Body of pancreas (tissue), 4 donors: ENCODE data around the gene MYB. TPM values are rescaled to one million over a fixed set of nuclear protein-coding genes. Genes with fewer than 3 reads are reported as not detected.

Source experiments
- ATAC-seq: fragments of 150-250 bp; one replicate; pipeline ENCODE4 v1.9.1; 2016
- DNase-seq, 4 donors: peaks; one replicate each; pipeline ENCODE4 v3.0.0-alpha.2; 2019
- H3K27ac ChIP-seq, 4 donors: fragments of 200-600 bp; sonication (generic); 1 replicate in 3 of 4; 2 replicates in 1 of 4; pipeline versions ENCODE4 v1.5.1 to v1.6.1; 2016 to 2019; ENCODE audit warnings: mild to moderate bottlenecking in 1 of 4, mixed read lengths in 1 of 4, moderate library complexity in 1 of 4
- H3K27me3 ChIP-seq, 2 donors: fragments of 200-600 bp; sonication (generic); one replicate each; pipeline ENCODE4 v1.6.0; 2016; ENCODE audit warnings: mild to moderate bottlenecking in 1 of 2
- H3K36me3 ChIP-seq, 2 donors: fragments of 200-600 bp; sonication (generic); replicated peaks in 1 of 2; 2 replicates each; pipeline ENCODE4 v1.5.1; 2016; ENCODE audit warnings: low read depth in 2 of 2; ENCODE audit not compliant: insufficient read depth in 1 of 2
- H3K4me1 ChIP-seq: fragments of 200-600 bp; sonication (generic); one replicate; pipeline ENCODE4 v1.6.0; 2016
- H3K4me3 ChIP-seq, 2 donors: fragments of 200-600 bp; sonication (generic); 1 replicate in 1 of 2; 2 replicates in 1 of 2; pipeline ENCODE4 v1.5.1; 2016 to 2019
- H3K9me3 ChIP-seq, 3 donors: fragments of 200-600 bp; sonication (generic); 1 replicate in 2 of 3; 2 replicates in 1 of 3; pipeline ENCODE4 v1.5.1; 2016
- CTCF ChIP-seq, 7 experiments: fragments of 450-650 bp in 4 of 7; fragments of 200-600 bp in 3 of 7; sonication (generic) in 3 of 7; IDR thresholded peaks; one replicate each; pipeline ENCODE4 v1.5.1; 2016 to 2019; ENCODE audit warnings: antibody characterized with exemption in 7 of 7
- POLR2A ChIP-seq, 3 donors: fragments of 450-650 bp; IDR thresholded peaks; one replicate each; pipeline ENCODE4 v1.6.1; 2016; ENCODE audit warnings: antibody characterized with exemption in 3 of 3, mild to moderate bottlenecking in 2 of 3
- WGBS, 2 donors: methylation state at CpG; one replicate each; pipeline ENCODE4 v1.1.5; 2017; 5-methylcytosine and 5-hydroxymethylcytosine counted together
- intact Hi-C: fragments of 100-400 bp; cut with DNase I; formaldehyde crosslinking; loops from one replicate; pipeline ENCODE4 v1.15.1; 2023
- total RNA-seq, 2 donors: library from RNA; depleted of rRNA; stranded (reverse); fragments of >200 nt; gene quantifications; one replicate each; pipeline ENCODE4 v1.1.0, GENCODE V29; 2016

The MYB gene
- total RNA-seq, 2 donors from 2014 or later: not detected

- H3K27ac ChIP-seq: no peak overlapping the region
- H3K4me3 ChIP-seq: no peak overlapping the region
- no peaks in the 10 kb centered on the region for H3K9me3 ChIP-seq
- DNase-seq (no peak), ATAC-seq (no peak)
- WGBS, 2 donors: 51 to 65% methylated on average over 4 of the region's 4 CpGs
- intact Hi-C loops: no loop called here
- no peaks in the 10 kb centered on the region for H3K27me3 ChIP-seq
- no peaks in the 10 kb centered on the region for H3K36me3 ChIP-seq
- TF ChIP-seq CTCF (IDR thresholded peaks at IDR 0.05) (no peak), POLR2A (IDR thresholded peaks at IDR 0.05) (no peak)
- no peaks in the 10 kb centered on the region for H3K4me1 ChIP-seq
These were observed 22.7 kb upstream of the MYB start for GRCh38 chr6:135158397-135158796.

GRCh38 chr6:135159531-135159930, 21.6 kb upstream of the MYB start:
- intact Hi-C loops: no loop called here
- 65 to 72% methylated on average over 3 of the region's 3 CpGs for WGBS, 2 donors
- no peak for ATAC-seq

GRCh38 chr6:135161411-135162395, 19.4 kb upstream of the MYB start:
- no peaks in the 10 kb centered on the region for H3K4me1 ChIP-seq
- WGBS, 2 donors: 63 to 81% methylated on average over 3 of the region's 3 CpGs
- no peak overlapping the region for H3K27ac ChIP-seq
- H3K27me3 ChIP-seq: no peaks in the 10 kb centered on the region
- intact Hi-C loops: no loop called here
- ATAC-seq: no peak
- DNase-seq: no peak
- no peaks in the 10 kb centered on the region for H3K36me3 ChIP-seq
- H3K4me3 ChIP-seq: no peak overlapping the region
- H3K9me3 ChIP-seq: no peaks in the 10 kb centered on the region
- TF ChIP-seq CTCF (IDR thresholded peaks at IDR 0.05) (no peak), POLR2A (IDR thresholded peaks at IDR 0.05) (no peak)

More at GRCh38 chr6:135159531-135159930, 21.6 kb upstream of the MYB start:
- H3K36me3 ChIP-seq: no peaks in the 10 kb centered on the region
- no peaks in the 10 kb centered on the region for H3K9me3 ChIP-seq
- no peaks in the 10 kb centered on the region for H3K27me3 ChIP-seq
- TF ChIP-seq CTCF (IDR thresholded peaks at IDR 0.05) (no peak), POLR2A (IDR thresholded peaks at IDR 0.05) (no peak)
- no peaks in the 10 kb centered on the region for H3K4me1 ChIP-seq
- no peak for DNase-seq
- no peak overlapping the region for H3K4me3 ChIP-seq
- no peak overlapping the region for H3K27ac ChIP-seq

- Histone ChIP-seq H3K4me1 (no peaks in the 10 kb centered on the region), H3K27me3 (no peaks in the 10 kb centered on the region), H3K36me3 (no peaks in the 10 kb centered on the region), H3K4me3 (no peak overlapping the region), H3K9me3 (no peaks in the 10 kb centered on the region), H3K27ac (no peak overlapping the region)
- DNase-seq (peak in 3 of 4 donors; percentile 7 to 52 (median 23)), ATAC-seq (no peak)
- TF ChIP-seq CTCF (IDR thresholded peaks at IDR 0.05) (peak in 6 of 7 experiments; percentile 26 to 73 (median 41)), POLR2A (IDR thresholded peaks at IDR 0.05) (no peak)
- 34 to 37% methylated on average over 10 of the region's 10 CpGs for WGBS, 2 donors
- intact Hi-C loops: no loop called here
These were observed 18.2 kb upstream of the MYB start for GRCh38 chr6:135162678-135163439.
